Measurements from ENCODE around the gene NAT8L. TPM values are rescaled to one million over a fixed set of nuclear protein-coding genes. Genes with fewer than 3 reads are reported as not detected.

The NAT8L gene
- total RNA-seq, 4 donors from 2014 or later = 4.2 to 113 (median 13.8) TPM

GRCh38 chr4:2044119-2044485 lies 15.0 kb upstream of the NAT8L start:
- TF ChIP-seq CTCF (IDR thresholded peaks at IDR 0.05; ENCODE audit: low read depth) = no peak

GRCh38 chr4:2044542-2045517 lies 14.3 kb upstream of the NAT8L start:
- TF ChIP-seq CTCF (IDR thresholded peaks at IDR 0.05; ENCODE audit: low read depth) = no peak

DNA sequence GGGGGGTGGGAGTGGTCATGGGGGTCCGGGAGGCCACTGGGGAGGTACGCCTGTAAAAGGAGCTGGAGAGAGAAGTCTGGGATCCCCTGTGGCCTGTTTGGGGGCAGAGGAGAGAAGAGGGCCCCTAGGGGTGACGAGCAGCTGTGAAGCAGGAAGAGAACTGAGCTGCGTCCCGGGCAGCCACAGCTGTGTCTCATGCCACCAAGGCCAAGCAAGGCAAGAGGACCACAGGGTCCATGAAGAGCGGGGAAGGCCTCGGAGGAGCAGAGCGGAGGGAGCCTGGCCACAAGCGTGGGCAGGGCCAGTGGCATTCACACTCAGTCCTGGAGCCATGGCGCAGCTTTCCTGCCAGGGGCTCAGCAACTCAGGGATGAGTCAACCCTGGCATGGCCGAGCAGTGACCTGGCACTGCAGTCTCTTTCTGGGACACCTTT lies 13.6 kb upstream of the NAT8L start:
- no peak for TF ChIP-seq CTCF (IDR thresholded peaks at IDR 0.05; ENCODE audit: low read depth)

DNA sequence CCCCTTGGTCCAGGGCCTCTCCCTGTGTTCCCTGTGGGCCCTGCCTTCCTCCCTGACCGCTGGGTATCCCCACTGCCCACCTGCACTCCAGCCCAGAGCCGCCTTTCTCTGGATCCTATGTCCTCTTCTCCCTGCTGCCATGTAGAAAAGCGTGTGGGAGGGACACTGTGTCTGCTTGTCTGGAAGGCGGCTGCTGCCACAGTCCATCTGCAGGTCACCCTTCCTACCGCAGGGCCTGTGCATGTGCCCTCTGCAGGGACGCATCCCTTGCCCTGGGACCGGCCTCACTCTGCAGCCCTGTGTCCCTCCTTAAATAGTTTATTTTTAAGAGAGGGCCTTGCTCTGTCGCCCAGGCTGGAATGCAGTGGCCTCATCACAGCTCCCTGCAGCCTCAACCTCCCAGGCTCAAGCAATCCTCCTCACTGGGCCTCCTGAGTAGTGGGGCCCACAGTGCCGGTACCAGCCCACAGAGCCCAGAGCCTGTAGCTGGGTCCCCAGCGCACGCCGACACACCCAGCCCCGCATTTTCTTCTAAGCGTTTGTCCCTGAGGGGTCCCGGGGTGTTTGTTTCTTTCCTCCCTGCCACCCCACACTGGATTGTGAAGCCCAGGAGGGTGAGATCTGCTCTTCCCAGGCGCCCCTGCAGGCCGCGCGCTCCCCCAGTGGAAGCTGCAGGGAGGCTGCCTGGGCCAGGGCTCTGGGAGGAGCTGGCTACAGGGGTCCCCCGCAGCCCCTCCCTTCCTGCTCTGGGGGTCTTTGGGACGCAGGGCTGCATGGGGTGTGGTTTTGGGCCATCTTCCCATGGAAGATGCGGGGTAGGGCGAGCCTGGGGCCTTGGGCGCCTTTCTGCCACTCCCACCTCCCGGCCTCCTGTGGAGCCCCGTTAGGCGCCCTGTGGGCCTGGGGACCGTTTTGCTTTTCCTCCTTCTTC lies 12.8 kb upstream of the NAT8L start:
- no peak for TF ChIP-seq CTCF (IDR thresholded peaks at IDR 0.05; ENCODE audit: low read depth)

DNA sequence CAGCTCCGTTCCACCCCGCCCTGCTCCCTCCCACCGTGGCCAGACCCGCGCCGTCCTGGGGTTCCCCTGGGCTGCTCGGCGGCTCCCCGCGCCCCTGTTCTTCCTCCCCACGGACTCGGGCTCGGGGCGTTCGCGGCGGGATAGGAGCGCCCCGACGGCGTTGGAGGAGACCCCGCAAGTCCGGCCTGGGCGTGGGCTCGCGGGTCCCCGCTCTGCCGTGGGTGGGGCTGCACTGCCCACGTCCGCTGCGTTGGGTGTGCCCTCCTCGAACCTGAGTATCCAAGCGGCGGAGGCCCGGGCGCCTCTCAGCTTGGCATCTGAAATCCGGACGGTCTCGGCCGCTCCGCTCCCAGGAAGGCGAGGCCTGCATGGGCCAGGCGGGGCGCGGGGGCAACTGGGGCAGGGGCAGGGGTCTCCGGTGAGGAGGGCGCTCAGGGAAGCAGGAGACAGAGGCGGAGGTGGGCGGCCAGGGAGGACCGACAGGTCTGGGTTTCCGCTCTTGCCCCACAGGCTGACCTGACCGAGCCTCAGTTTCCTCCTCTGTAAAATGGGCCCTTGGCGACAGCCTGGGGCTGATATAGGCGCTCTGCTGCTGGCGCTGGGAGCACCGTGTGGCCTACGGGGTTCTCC lies 12.0 kb upstream of the NAT8L start:
- no peak for TF ChIP-seq CTCF (IDR thresholded peaks at IDR 0.05; ENCODE audit: low read depth)

DNA sequence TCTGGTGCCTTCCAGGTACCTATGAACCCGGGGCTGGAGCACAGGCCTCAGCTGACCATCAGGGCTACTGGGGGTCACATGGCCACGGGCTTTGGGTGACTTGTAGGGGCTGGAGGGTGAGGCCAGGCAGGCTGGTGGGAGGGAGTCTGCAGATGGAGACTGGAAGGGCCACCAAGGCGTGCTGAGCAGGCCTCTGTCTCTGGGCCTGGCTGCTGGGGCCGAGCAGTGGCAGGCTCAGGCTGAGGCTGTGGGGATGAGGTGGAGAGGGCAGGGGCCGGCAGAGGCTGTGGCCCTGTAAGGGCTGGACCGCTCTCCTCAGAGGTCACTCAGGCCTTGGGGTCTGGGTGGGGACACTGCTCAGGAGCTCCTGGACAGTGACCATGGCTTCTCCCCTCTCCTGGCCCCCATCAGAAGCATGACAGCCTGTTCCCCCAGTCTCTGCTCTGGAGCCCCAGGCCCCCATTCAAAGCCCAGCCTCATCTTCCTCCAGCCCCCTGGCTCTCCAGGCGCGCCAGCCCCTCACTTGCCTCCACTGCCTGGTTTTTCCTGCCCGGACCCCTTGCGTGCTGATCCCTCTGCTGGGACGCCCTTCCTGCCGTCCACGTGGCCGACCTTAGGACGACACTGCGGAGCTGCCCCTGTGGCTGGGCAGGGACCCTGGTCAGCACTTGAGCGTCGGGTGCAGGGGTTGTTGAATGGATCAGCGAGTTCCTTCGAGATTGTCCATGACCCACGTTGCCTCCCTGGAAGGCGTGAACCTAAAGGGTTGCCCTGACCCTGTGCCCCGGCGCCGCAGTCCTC lies 11.1 kb upstream of the NAT8L start:
- TF ChIP-seq CTCF (IDR thresholded peaks at IDR 0.05; ENCODE audit: low read depth) = no peak

Measured in subcutaneous adipose tissue (tissue), 4 donors.